Stimulated activated memory B cell treated with anti-CD40 and anti-IgM and Interleukin-4, amounts not matched to agents 10 μg/mL and 1 μg/mL and 100 μg/mL, for 72 hours (primary cell): ENCODE results near the gene MATCAP1.

Experiments
- ATAC-seq: fragments of 150-1000 bp; cut with Tn5 transposase; 2 replicates; pipeline ENCODE4 v1.10.0; 2021
- H3K27ac Mint-ChIP-seq: one replicate; pipeline ENCODE4 v1.8.0; 2022; ENCODE audit warnings: mild to moderate bottlenecking, mixed read lengths
- H3K27me3 Mint-ChIP-seq: one replicate; pipeline ENCODE4 v1.8.0; 2022; ENCODE audit warnings: mixed read lengths
- H3K36me3 Mint-ChIP-seq: one replicate; pipeline ENCODE4 v1.8.0; 2022; ENCODE audit warnings: mixed read lengths
- H3K4me1 Mint-ChIP-seq: one replicate; pipeline ENCODE4 v1.8.0; 2022; ENCODE audit warnings: mixed read lengths
- H3K4me3 Mint-ChIP-seq: one replicate; pipeline ENCODE4 v1.8.0; 2022; ENCODE audit warnings: mild to moderate bottlenecking, moderate library complexity, mixed read lengths
- H3K9me3 Mint-ChIP-seq: one replicate; pipeline ENCODE4 v1.8.0; 2022; ENCODE audit warnings: mixed read lengths

The MATCAP1 gene

DNA sequence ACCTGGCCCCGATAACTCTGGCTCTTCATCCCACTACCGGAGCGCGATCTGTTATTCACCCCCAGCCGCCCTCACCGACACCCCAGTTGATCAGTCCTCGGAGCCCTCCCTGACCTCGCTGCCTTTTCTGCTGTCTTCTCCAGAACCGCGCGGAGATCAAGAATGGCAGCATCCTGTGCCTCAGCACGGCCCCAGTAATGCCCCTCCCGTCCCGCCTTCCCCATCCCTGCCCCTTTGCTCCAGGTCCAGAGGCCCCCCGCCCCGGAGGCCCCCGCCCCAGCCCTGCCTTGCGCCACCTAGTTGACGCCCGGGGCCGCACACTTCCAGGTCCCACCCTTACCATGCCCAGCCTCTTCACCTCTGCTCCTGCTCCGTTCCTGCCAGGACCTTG is 16.0 kb upstream of the MATCAP1 start:
- ATAC-seq, result peak; percentile 5
- H3K9me3 Mint-ChIP-seq, result no peaks in the 10 kb centered on the region
- no peaks in the 10 kb centered on the region for H3K27me3 Mint-ChIP-seq
- H3K4me3 Mint-ChIP-seq, result peak overlapping the region; percentile 42
- peaks cover 39% of the 10 kb centered on the region for H3K4me1 Mint-ChIP-seq
- peaks cover 44% of the 10 kb centered on the region for H3K36me3 Mint-ChIP-seq
- H3K27ac Mint-ChIP-seq, result no peak overlapping the region

DNA sequence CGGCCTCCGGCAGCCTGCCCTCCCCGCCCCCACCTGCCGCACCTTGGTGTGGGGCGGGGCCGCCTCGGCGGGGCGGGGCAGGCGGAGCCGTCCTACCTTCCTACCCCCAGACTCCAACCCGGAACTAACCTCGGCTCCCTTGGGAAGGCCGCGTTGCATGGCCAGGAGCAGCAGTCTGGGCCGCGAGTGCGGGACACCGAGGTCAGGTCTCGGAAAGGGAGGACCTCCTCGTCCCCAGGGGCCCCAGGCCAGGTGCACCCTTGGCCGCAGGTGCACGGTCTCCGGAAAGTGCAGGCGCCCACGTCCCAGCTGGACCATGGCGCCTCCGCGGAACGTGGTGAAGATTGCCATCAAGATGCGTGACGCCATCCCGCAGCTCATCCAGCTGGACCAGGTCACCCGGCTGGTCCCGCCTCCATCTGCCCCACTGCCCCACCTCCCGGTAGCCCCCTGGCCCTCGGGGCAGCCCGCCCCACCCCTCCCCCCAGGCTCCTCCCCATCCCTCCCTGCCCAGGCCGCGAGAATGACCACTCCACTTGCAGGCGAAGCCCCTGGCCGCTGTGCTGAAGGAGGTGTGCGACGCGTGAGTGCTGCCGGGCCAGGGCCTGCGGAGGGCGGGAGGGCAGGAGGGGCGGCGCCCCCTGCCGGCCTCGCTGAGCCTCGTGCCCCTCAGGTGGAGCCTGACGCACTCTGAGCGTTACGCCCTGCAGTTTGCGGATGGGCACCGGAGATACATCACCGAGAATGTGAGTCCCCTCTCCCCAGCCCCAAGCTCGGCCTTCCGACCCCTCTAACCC is 15.4 kb upstream of the MATCAP1 start, which contains the start of gene ELMO3:
Gene ELMO3, plus strand, starts transcription at position 121 of the 797 bp plus-strand sequence. Its CDS starts 196 bp downstream, at position 317.
- no peak within 1 kb of the TSS for H3K27ac Mint-ChIP-seq
- no peaks in the 10 kb centered on the region for H3K9me3 Mint-ChIP-seq
- H3K4me1 Mint-ChIP-seq, result peaks cover 45% of the 10 kb centered on the region
- peak; percentile 45 for ATAC-seq
- H3K36me3 Mint-ChIP-seq, result peaks cover 47% of the 10 kb centered on the region
- no peaks in the 10 kb centered on the region for H3K27me3 Mint-ChIP-seq
- peak within 1 kb of the TSS; percentile 11 for H3K4me3 Mint-ChIP-seq

DNA sequence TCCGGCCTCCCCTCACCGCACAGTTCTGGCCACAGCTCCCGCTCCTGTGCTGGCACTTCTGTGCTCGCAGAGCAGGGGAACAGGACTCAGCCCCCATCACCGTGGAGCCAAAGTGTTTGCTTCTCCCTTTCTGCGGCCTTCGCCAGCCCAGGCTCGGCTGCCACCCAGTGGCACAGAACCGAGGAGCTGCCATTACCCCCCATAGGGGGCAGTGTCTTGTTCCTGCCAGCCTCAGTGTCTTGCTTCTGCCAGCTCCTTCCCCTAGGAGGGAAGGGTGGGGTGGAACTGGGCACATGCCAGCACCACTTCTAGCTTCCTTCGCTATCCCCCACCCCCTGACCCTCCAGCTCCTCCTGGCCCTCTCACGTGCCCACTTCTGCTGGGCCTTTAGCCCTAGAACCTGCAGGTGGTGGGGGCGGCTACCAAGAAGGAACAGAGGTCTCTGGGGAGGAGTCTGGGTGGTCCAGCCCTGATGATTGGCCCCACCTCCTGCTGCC is 14.5 kb upstream of the MATCAP1 start:
- Mint-ChIP-seq H3K27me3 (no peaks in the 10 kb centered on the region), H3K36me3 (peaks cover 47% of the 10 kb centered on the region), H3K4me1 (peaks cover 55% of the 10 kb centered on the region), H3K27ac (no peak overlapping the region), H3K9me3 (no peaks in the 10 kb centered on the region), H3K4me3 (no peak overlapping the region)
- no peak for ATAC-seq

DNA sequence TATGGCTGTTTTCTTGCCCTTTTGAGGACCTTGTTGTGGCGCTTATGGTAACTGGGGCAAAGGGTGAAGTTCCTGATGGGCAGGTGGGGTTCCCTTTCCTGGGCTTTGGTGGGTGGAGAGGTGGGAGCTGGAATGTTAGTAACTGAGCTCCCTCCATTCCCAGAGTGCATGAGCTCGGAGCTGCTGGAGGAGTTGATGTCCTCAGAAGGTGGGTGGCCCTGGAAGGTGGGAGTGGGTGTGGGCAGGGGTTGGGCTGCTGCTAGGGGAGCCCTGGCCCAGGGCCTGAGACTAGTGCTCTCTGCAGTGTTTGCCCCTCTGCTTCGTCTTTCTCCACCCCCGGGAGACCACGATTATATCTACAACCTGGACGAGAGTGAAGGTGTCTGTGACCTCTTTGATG is 13.9 kb upstream of the MATCAP1 start:
- no peak for ATAC-seq
- Mint-ChIP-seq H3K9me3 (no peaks in the 10 kb centered on the region), H3K4me3 (no peak overlapping the region), H3K4me1 (peaks cover 60% of the 10 kb centered on the region), H3K36me3 (peaks cover 47% of the 10 kb centered on the region), H3K27ac (no peak overlapping the region), H3K27me3 (no peaks in the 10 kb centered on the region)

DNA sequence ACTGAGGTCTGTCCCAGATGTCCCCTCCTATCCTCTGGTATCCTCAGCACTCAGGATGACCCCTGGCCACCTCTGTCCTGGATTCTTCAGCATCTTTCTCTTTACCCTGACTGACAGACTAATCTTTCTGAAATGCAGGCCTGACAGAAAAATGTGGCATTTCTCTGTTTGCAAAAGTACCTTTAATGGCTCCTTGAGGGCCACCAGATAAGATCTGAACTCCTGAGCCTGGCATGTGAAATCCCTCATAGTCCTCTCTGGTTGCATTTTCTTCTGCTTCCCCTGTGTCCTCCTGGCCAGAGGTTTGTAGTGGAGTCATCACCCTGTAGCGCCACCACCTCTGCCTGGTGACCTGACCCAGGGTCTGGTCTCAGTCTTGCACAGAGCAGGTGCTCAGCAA is 13.1 kb upstream of the MATCAP1 start:
- no peak overlapping the region for H3K27ac Mint-ChIP-seq
- H3K4me3 Mint-ChIP-seq, result no peak overlapping the region
- H3K4me1 Mint-ChIP-seq, result peaks cover 65% of the 10 kb centered on the region
- H3K27me3 Mint-ChIP-seq, result no peaks in the 10 kb centered on the region
- H3K9me3 Mint-ChIP-seq, result no peaks in the 10 kb centered on the region
- peaks cover 47% of the 10 kb centered on the region for H3K36me3 Mint-ChIP-seq
- no peak for ATAC-seq

DNA sequence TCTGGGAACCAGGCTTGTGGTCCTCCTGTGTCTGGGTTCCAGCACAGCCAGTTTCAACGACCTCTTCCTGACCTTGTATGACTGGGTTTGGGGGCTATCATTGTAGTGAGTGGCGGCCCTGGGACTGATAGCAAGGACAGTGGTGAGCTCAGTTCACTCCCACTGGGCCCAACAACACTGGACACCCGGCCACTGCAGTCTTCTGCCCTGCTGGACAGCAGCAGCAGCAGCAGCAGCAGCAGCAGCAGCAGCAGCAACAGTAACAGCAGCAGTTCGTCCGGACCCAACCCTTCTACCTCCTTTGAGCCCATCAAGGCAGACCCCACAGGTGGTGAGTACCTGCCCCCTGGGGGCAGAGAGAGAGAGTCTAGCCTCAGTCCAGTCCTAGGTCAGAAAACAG is 11.9 kb upstream of the MATCAP1 start:
- Mint-ChIP-seq H3K9me3 (no peaks in the 10 kb centered on the region), H3K4me1 (peaks cover 74% of the 10 kb centered on the region), H3K27me3 (no peaks in the 10 kb centered on the region), H3K27ac (peak overlapping the region; percentile 1), H3K36me3 (peaks cover 47% of the 10 kb centered on the region), H3K4me3 (no peak overlapping the region)
- no peak for ATAC-seq

DNA sequence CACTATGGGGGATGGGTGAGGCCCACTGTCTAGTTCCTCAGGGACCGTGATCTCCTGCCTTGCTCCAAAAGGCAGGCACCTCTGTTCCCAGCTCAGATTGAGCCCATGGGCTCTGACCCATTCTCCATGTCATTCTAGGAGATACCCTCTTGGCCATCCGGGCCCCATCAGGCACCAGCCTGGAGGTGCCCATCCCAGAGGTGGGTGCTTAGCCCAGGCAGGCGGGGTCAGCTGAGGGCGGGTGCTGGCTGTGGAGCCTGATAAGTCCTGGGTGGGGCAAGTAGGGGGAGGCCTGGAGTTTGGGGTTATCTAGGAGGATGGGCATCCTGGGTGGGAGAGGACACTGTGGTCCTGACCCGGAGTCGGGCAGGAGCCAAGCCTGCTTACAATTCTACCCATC is 10.5 kb upstream of the MATCAP1 start:
- Mint-ChIP-seq H3K27me3 (no peaks in the 10 kb centered on the region), H3K4me3 (peak overlapping the region; percentile 80), H3K36me3 (peaks cover 37% of the 10 kb centered on the region), H3K9me3 (no peaks in the 10 kb centered on the region), H3K27ac (peak overlapping the region; percentile 84), H3K4me1 (peaks cover 67% of the 10 kb centered on the region)
- ATAC-seq, result no peak

DNA sequence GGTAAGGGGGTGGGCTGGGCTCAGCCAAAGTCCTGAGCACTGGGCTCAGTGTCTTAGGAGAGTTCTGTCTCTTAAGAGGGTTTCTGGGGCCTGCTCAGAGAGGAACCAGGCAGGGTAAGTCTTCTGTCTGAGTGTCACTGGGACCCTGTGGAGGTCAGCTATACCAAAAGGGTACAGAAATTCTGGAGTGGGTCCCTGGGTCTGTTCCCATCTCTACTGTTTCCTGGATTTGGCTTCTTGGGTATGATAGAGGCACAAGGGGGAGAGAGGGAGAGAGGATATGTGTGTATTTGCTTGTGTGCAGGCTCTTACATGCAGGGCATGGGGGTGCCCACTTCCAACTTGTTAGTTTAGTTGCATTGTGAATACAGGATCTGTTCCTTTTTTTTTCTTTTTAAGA is 9.8 kb upstream of the MATCAP1 start:
- H3K36me3 Mint-ChIP-seq, result peaks cover 35% of the 10 kb centered on the region
- H3K27ac Mint-ChIP-seq, result peak overlapping the region; percentile 84
- H3K4me3 Mint-ChIP-seq, result peak overlapping the region; percentile 80
- peaks cover 65% of the 10 kb centered on the region for H3K4me1 Mint-ChIP-seq
- no peaks in the 10 kb centered on the region for H3K9me3 Mint-ChIP-seq
- H3K27me3 Mint-ChIP-seq, result peaks cover under 1% of the 10 kb centered on the region
- no peak for ATAC-seq

DNA sequence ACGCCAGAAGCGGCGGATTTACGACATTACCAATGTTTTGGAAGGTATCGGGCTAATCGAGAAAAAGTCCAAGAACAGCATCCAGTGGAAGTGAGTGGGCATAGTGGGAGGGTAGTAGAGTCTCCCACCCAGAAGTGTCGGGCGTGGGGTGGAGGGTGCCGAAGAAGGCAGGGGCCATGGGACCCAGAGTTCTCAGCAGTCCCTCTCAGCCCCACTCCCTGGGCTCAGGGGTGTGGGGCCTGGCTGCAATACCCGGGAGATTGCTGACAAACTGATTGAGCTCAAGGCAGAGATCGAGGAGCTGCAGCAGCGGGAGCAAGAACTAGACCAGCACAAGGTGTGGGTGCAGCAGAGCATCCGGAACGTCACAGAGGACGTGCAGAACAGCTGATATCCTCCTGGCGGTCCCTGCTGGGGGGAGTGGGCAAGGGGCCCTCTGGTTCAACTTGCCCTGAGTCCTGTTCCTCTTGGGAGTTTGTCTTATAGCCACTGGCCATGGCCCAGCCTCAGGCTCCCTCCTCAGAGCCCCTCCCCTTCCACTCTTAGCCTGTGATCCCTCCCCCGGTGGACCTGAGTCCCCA is 9.1 kb upstream of the MATCAP1 start:
- Mint-ChIP-seq H3K4me1 (peaks cover 58% of the 10 kb centered on the region), H3K36me3 (peaks cover 29% of the 10 kb centered on the region), H3K27ac (peak overlapping the region; percentile 84), H3K9me3 (no peaks in the 10 kb centered on the region), H3K27me3 (peaks cover 8% of the 10 kb centered on the region), H3K4me3 (peak overlapping the region; percentile 80)
- no peak for ATAC-seq

DNA sequence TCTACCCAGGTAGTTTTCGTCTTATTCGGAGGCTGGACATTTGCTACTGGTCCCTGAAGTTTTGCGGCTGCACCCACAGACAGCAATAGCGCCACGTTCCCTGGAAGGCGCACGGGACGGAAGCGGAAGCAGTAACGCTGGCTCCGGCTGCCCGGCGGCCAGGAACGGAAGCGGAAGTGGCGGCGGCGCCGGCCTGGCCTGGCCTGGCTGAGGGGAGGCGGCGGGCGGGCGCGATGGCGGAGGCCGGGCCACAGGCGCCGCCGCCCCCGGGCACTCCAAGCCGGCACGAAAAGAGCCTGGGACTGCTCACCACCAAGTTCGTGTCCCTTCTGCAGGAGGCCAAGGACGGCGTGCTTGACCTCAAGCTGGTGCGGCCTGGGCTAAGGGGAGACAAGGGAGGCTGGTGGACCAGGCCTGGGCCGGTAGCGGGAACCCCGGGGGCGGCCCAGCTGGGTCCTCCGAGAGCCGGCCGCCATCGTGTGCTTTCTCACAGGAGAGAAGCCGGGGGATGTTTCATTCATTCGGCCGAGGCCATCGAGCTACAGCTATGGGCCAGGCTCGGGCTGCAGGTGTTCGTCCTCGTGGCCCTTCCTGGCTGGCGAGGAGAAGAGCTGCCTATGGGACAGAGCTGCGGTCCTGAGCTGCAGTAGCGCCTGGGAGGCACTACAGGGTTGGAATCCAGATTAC is 8.4 kb upstream of the MATCAP1 start, which contains the start of gene E2F4:
Gene E2F4, plus strand, starts transcription at position 161 of the 687 bp plus-strand sequence. Its CDS starts 73 bp downstream, at position 234.
- peak; percentile 98 for ATAC-seq
- H3K36me3 Mint-ChIP-seq, result peaks cover 25% of the 10 kb centered on the region
- no peaks in the 10 kb centered on the region for H3K9me3 Mint-ChIP-seq
- H3K27me3 Mint-ChIP-seq, result peaks cover 15% of the 10 kb centered on the region
- H3K4me3 Mint-ChIP-seq, result peak within 1 kb of the TSS; percentile 80
- H3K27ac Mint-ChIP-seq, result peak within 1 kb of the TSS; percentile 84
- H3K4me1 Mint-ChIP-seq, result peaks cover 57% of the 10 kb centered on the region

DNA sequence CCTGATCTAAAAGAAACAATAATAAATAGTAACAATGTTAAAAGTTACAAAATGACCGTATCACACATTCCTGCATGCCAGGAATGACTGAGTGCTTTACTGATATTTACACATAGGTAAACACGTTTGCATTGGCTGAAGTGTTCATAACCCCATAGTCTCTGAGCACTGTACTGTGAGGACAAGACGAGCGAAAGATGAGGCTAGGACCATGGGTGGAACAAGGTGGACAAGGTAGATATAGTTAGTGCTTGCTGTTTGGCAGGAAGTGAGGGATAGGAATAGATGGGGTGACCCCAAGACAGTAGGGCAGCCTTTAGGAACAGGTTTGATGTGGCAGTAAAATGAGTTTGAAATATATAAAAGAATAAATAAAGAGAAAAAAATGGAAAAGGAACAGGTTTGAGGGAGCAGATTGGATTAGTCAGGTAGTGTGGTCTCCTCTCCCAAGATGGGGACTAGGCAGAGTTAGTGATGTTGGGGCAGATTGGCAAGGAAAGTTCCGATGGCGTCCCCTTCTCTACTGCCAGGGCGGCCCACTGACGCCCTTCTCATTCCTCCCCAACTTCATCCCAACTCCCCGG is 7.7 kb upstream of the MATCAP1 start:
- ATAC-seq, result no peak
- Mint-ChIP-seq H3K27ac (peak overlapping the region; percentile 84), H3K9me3 (no peaks in the 10 kb centered on the region), H3K4me1 (peaks cover 52% of the 10 kb centered on the region), H3K4me3 (peak overlapping the region; percentile 80), H3K36me3 (peaks cover 19% of the 10 kb centered on the region), H3K27me3 (peaks cover 21% of the 10 kb centered on the region)

DNA sequence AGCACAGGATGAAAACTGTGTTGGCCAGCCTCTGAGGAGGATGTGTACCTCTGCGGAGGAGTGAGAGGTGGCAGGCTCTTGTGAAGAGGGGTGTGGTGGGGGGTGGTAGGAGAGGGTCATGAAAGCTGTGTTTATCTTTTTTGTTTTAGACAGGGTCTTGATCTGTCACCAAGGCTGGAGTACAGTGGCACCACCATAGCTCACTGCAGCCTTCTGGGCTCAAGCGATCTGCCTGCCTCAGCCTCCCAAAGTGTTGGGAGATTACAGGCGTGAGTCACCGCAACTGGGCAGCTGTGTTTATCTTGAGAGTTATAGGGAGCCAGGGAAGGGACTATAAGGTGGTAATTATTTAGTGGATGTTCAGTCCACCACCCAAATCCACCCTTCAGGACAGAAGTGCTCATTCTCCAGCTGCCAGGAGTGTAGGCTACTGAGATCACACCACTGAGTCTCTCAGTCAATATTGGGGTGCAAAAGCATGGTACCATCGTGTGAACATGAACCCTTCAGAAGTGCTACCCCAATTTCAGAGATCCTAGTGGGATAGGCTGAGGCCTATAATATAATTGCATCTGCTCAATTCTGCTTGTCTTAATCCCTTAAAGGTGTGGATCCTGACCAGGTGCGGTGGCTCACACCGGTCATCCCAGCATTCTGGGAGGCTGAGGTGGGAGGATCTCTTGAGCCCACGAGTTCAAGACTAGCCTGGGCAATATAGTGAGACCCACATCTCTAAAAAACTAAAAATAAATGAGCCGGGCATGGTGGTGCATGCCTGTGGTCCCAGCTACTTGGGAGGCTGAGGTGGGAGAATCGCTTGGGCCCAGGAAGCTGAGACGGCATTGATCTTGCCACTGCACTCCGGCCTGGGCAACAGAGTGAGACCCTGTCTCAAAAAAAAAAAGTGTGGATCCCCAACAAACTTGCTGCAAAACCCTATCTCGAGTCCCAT is 7.0 kb upstream of the MATCAP1 start:
- Mint-ChIP-seq H3K9me3 (no peaks in the 10 kb centered on the region), H3K4me1 (peaks cover 44% of the 10 kb centered on the region), H3K36me3 (peaks cover 12% of the 10 kb centered on the region), H3K4me3 (no peak overlapping the region), H3K27ac (peak overlapping the region; percentile 84), H3K27me3 (peaks cover 21% of the 10 kb centered on the region)
- ATAC-seq, result no peak

DNA sequence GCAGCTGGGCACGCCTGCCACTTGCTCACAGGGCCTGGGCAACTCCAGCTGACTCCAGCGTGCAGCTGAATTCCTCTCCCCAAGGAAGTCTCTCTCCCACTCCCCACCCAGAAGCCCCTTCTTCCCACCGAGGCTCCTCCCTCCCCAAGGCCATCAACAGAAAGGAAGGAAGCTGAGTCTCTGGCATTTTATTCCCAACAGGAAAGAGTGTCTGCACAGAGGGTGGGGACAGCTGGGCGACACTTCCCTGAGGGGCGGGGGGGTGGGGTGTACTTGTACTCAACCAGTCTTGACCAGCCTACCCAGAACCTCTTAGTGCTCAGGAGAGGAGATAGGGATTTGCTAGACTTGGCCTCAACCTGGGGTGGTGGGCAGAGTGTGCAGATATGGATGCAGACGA is 6.3 kb upstream of the MATCAP1 start, which contains the start of gene EXOC3L1:
Gene EXOC3L1, minus strand, starts transcription at position 96 of the 400 bp plus-strand sequence. CDS start 460 bp downstream, outside the sequence.
- Mint-ChIP-seq H3K27me3 (peaks cover 27% of the 10 kb centered on the region), H3K27ac (no peak within 1 kb of the TSS)
- ATAC-seq, result no peak

DNA sequence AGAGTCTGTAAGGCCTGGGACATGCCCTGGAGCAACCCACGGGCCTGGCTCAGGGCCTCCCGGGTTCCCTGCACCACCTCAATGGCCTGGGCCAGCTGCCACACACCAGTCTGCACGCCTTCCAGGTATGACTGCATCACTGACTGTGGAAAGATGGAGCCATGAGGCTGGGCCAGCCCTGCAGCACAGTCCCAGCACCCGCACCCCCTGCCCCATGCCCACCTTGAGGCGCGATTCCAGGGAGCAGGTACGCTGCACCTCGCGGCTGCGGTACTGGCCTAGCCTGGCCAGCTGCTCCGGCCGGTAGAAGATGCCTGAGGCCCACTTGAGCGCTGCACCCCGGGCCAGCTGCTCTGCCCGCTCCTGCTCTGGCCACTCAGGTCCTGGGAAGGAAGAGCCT is 5.0 kb upstream of the MATCAP1 start:
- Mint-ChIP-seq H3K36me3 (no peaks in the 10 kb centered on the region), H3K9me3 (no peaks in the 10 kb centered on the region), H3K4me3 (no peak overlapping the region), H3K27ac (no peak overlapping the region), H3K4me1 (peaks cover 36% of the 10 kb centered on the region), H3K27me3 (peaks cover 29% of the 10 kb centered on the region)
- no peak for ATAC-seq

More for the DNA sequence above, 6.3 kb upstream of the MATCAP1 start, which contains the start of gene EXOC3L1:
- H3K4me1 Mint-ChIP-seq, result peaks cover 44% of the 10 kb centered on the region
- H3K9me3 Mint-ChIP-seq, result no peaks in the 10 kb centered on the region
- H3K4me3 Mint-ChIP-seq, result no peak within 1 kb of the TSS
- peaks cover 5% of the 10 kb centered on the region for H3K36me3 Mint-ChIP-seq
